Spleen (tissue), 7 donors: ENCODE results near the gene HDAC7.

Experiments
- POLR2A ChIP-seq, 3 donors: fragments of 450-650 bp; IDR thresholded peaks; one replicate each; pipeline ENCODE4 v1.5.1; 2017; ENCODE audit warnings: antibody characterized with exemption in 3 of 3, mild to moderate bottlenecking in 1 of 3
- POLR2AphosphoS5 ChIP-seq, 3 donors: sonication (generic); formaldehyde crosslinking; IDR thresholded peaks; one replicate each; pipeline ENCODE4 v1.5.1; 2017; ENCODE audit warnings: antibody characterized with exemption in 3 of 3
- TF ChIP-seq, protein P1 (sequence below), 11 experiments: fragments of 200-600 bp in 7 of 11; fragments of 450-650 bp in 4 of 11; sonication (generic) in 4 of 11; IDR thresholded peaks in 8 of 11; conservative IDR thresholded peaks in 3 of 11; 1 replicate in 7 of 11; 2 replicates in 4 of 11; pipeline versions ENCODE4 v1.4.0 to v1.8.0; 2016 to 2021; ENCODE audit warnings: antibody characterized with exemption in 11 of 11, inconsistent platforms in 4 of 11, mild to moderate bottlenecking in 1 of 11
- donor health status: DM: no; HTN: no; CAD: no; lungs with moderate emphysema.
- donor health status: DM: no; HTN: no; CAD: no.
- donor health status: DM: no; HTN: no; CAD: no.

DNA sequence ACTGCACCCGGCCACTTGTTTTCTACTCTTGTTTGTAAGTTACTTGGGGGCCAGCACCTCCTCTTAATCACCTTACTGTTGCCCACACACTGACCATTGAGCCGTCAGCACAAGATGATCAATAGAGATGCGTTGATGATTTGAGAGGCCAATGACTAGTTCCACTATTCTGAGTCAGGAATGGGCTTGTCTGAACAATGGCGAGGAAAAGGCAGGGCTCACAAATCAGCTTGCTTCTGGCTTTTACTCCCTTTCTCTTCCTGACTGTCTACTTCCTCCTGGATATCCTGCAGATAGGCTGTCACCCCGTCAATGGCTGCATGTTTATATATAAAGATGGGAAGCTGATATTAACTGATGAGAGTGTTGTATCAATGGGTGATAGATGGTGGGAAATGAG is 29.1 kb upstream of the HDAC7 start:
- TF ChIP-seq, protein P1, sequence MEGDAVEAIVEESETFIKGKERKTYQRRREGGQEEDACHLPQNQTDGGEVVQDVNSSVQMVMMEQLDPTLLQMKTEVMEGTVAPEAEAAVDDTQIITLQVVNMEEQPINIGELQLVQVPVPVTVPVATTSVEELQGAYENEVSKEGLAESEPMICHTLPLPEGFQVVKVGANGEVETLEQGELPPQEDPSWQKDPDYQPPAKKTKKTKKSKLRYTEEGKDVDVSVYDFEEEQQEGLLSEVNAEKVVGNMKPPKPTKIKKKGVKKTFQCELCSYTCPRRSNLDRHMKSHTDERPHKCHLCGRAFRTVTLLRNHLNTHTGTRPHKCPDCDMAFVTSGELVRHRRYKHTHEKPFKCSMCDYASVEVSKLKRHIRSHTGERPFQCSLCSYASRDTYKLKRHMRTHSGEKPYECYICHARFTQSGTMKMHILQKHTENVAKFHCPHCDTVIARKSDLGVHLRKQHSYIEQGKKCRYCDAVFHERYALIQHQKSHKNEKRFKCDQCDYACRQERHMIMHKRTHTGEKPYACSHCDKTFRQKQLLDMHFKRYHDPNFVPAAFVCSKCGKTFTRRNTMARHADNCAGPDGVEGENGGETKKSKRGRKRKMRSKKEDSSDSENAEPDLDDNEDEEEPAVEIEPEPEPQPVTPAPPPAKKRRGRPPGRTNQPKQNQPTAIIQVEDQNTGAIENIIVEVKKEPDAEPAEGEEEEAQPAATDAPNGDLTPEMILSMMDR (IDR thresholded peaks at IDR 0.05 in 8 of 11, conservative IDR thresholded peaks at IDR 0.05 in 3 of 11) = no peak
- TF ChIP-seq POLR2A (IDR thresholded peaks at IDR 0.05) (no peak), POLR2AphosphoS5 (IDR thresholded peaks at IDR 0.05) (no peak)
